Measurements from ENCODE around the gene MYL12A. TPM values are rescaled to one million over a fixed set of nuclear protein-coding genes. Genes with fewer than 3 reads are reported as not detected.

Gene MYL12A
- polyA plus RNA-seq, 3 donors = 469 to 1,360 (median 1,139) TPM

DNA sequence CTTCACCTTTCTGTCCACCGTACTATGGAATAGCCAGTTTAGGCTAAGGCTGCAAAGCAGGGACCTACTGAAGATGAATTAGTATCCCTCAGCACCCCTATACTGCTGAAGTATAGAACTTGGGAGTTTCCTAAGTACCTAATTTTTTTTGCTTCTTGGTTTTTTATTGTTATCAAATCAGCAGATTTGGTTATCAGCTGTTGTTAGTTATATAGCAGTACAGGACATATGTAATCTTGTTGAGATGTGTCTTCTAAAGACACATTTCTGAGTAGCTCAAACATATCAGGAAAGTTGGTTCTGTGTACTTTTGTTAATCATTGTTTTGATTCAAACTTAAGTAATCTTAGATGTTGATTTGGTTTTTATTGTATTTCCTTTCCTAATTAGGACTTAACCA lies 5.2 kb downstream of the MYL12A start:
- Histone ChIP-seq H3K27ac (ENCODE audit: low read depth in 1 of 2, low read length in 2 of 2) (peak overlapping the region in 1 of 2 donors; percentile 66), H3K9ac (ENCODE audit: insufficient read depth, low read length, poor library complexity, severe bottlenecking) (no peak overlapping the region), H3K4me2 (replicated peaks; ENCODE audit: extremely low read depth, low read length, poor library complexity, severe bottlenecking) (no peak overlapping the region), H4K20me1 (ENCODE audit: insufficient read depth, low read length) (peaks cover 94% of the 10 kb centered on the region), H3K79me2 (ENCODE audit: insufficient read depth, low read length) (peaks cover 91% of the 10 kb centered on the region), H3K27me3 (ENCODE audit: control insufficient read depth in 2 of 2, insufficient read depth in 2 of 2, low read length in 2 of 2) (no peaks in the 10 kb centered on the region), H3K4me3 (replicated peaks in 1 of 3; ENCODE audit: low read depth in 2 of 3, low read length in 3 of 3) (no peak overlapping the region), H2AFZ (ENCODE audit: insufficient read depth, low read depth, low read length, poor library complexity, severe bottlenecking) (no peak overlapping the region), H3K36me3 (replicated peaks in 1 of 2; ENCODE audit: control insufficient read depth in 1 of 2, insufficient read depth in 2 of 2, low read length in 2 of 2) (peaks cover 55 to 58% of the 10 kb centered on the region in 2 donors), H3K4me1 (ENCODE audit: control insufficient read depth in 1 of 2, insufficient read depth in 2 of 2, low read length in 2 of 2) (peaks cover 35 to 56% of the 10 kb centered on the region in 2 donors), H3K9me3 (replicated peaks in 1 of 2; ENCODE audit: control insufficient read depth in 1 of 2, insufficient read depth in 1 of 2, low read length in 2 of 2) (no peaks in the 10 kb centered on the region)
- DNase-seq = no peak
- Mint-ChIP-seq H3K4me1 (peaks cover 57% of the 10 kb centered on the region), H3K36me3 (peaks cover 53 to 64% of the 10 kb centered on the region in 2 donors), H3K27ac (peak overlapping the region in 2 of 7 donors; percentile 4 to 73), H3K27me3 (ENCODE audit: low read depth in 3 of 3) (peaks cover 0 to 2% (median 0%) of the 10 kb centered on the region in 3 donors), H3K4me3 (no peak overlapping the region), H3K9me3 (no peaks in the 10 kb centered on the region)
- intact Hi-C loops (cut with micrococcal nuclease) = no loop called here
- no CpG with 5 or more reads among the region's 1 CpG for WGBS (ENCODE audit: insufficient coverage)
- TF ChIP-seq CTCF (IDR thresholded peaks at IDR 0.05) = no peak

GRCh38 chr18:3254725-3255124 lies 7.1 kb downstream of the MYL12A start:
- Mint-ChIP-seq H3K27me3 (ENCODE audit: low read depth in 3 of 3) (peaks cover 0 to 2% (median 0%) of the 10 kb centered on the region in 3 donors), H3K27ac (peak overlapping the region in 3 of 7 donors; percentile 61 to 84 (median 82)), H3K36me3 (peaks cover 59 to 67% of the 10 kb centered on the region in 2 donors), H3K4me1 (peaks cover 55% of the 10 kb centered on the region), H3K4me3 (no peak overlapping the region), H3K9me3 (no peaks in the 10 kb centered on the region)
- peaks cover 72% of the 10 kb centered on the region for H3K79me2 ChIP-seq (ENCODE audit: insufficient read depth, low read length)
- H3K4me3 ChIP-seq (replicated peaks in 1 of 3; ENCODE audit: low read depth in 2 of 3, low read length in 3 of 3) = no peak overlapping the region
- no peak overlapping the region for H2AFZ ChIP-seq (ENCODE audit: insufficient read depth, low read depth, low read length, poor library complexity, severe bottlenecking)
- no peak for DNase-seq
- WGBS (ENCODE audit: insufficient coverage) = 100% methylated on average over 3 of the region's 4 CpGs
- peaks cover 78% of the 10 kb centered on the region for H4K20me1 ChIP-seq (ENCODE audit: insufficient read depth, low read length)
- TF ChIP-seq CTCF (IDR thresholded peaks at IDR 0.05) = no peak
- no peak overlapping the region for H3K9ac ChIP-seq (ENCODE audit: insufficient read depth, low read length, poor library complexity, severe bottlenecking)
- H3K9me3 ChIP-seq (replicated peaks in 1 of 2; ENCODE audit: control insufficient read depth in 1 of 2, insufficient read depth in 1 of 2, low read length in 2 of 2) = no peaks in the 10 kb centered on the region
- H3K4me1 ChIP-seq (ENCODE audit: control insufficient read depth in 1 of 2, insufficient read depth in 2 of 2, low read length in 2 of 2) = peaks cover 28 to 42% of the 10 kb centered on the region in 2 donors
- no peak overlapping the region for H3K4me2 ChIP-seq (replicated peaks; ENCODE audit: extremely low read depth, low read length, poor library complexity, severe bottlenecking)
- H3K27ac ChIP-seq (ENCODE audit: low read depth in 1 of 2, low read length in 2 of 2) = peak overlapping the region in 1 of 2 donors; percentile 56
- H3K27me3 ChIP-seq (ENCODE audit: control insufficient read depth in 2 of 2, insufficient read depth in 2 of 2, low read length in 2 of 2) = no peaks in the 10 kb centered on the region
- H3K36me3 ChIP-seq (replicated peaks in 1 of 2; ENCODE audit: control insufficient read depth in 1 of 2, insufficient read depth in 2 of 2, low read length in 2 of 2) = peaks cover 56 to 66% of the 10 kb centered on the region in 2 donors
- intact Hi-C loops (cut with micrococcal nuclease) = no loop called here

Measured in CD14-positive monocyte (primary cell).